Neural cell (in vitro differentiated cells): ENCODE measurements around the gene ASB18. TPM values are rescaled to one million over a fixed set of nuclear protein-coding genes. Genes with fewer than 3 reads are reported as not detected.

Source experiments
- H2AFZ ChIP-seq: fragments of 200-600, 300-800 bp; sonication (generic), shearing (Covaris generic); 2 replicates; pipeline ENCODE4 v1.6.0; 2014; ENCODE audit warnings: low read depth, mild to moderate bottlenecking, antibody characterized with exemption, low read length, moderate library complexity
- H3F3A ChIP-seq: fragments of 200-600 bp; shearing (Covaris generic); 2 replicates; pipeline ENCODE4 v1.6.1; 2016; ENCODE audit warnings: mild to moderate bottlenecking, moderate library complexity, mixed read lengths, antibody characterized with exemption, low read length; ENCODE audit not compliant: insufficient read depth, poor library complexity, severe bottlenecking
- H3K27ac ChIP-seq: fragments of 200-600, 300-800 bp; sonication (generic), shearing (Covaris generic); 2 replicates; pipeline ENCODE4 v1.5.1; 2014; ENCODE audit warnings: mild to moderate bottlenecking, low read length, moderate library complexity
- H3K27me3 ChIP-seq: fragments of 300-800, 200-600 bp; sonication (generic), shearing (Covaris generic); 2 replicates; pipeline ENCODE4 v1.6.0; 2014; ENCODE audit warnings: mild to moderate bottlenecking, low read depth, low read length, moderate library complexity; ENCODE audit not compliant: insufficient read depth
- H3K36me3 ChIP-seq: fragments of 300-800, 200-600 bp; sonication (generic), shearing (Covaris generic); 2 replicates; pipeline ENCODE4 v1.5.1; 2014; ENCODE audit warnings: mild to moderate bottlenecking, antibody characterized with exemption, low read length, moderate library complexity; ENCODE audit not compliant: insufficient read depth
- H3K4me2 ChIP-seq: fragments of 300-800, 200-600 bp; sonication (generic), shearing (Covaris generic); 2 replicates; pipeline ENCODE4 v1.6.0; 2014; ENCODE audit warnings: mild to moderate bottlenecking, low read length
- H3K4me3 ChIP-seq: fragments of 300-800, 200-600 bp; sonication (generic), shearing (Covaris generic); 2 replicates; pipeline ENCODE4 v1.5.1; 2014; ENCODE audit warnings: mild to moderate bottlenecking, low read length, moderate library complexity
- H3K79me2 ChIP-seq: fragments of 200-600 bp; shearing (Covaris generic); replicated peaks from 2 replicates; pipeline ENCODE4 v1.6.0; 2014; ENCODE audit warnings: mild to moderate bottlenecking, low read length, moderate library complexity; ENCODE audit not compliant: insufficient read depth
- H3K9ac ChIP-seq: fragments of 300-800, 200-600 bp; sonication (generic), shearing (Covaris generic); 2 replicates; pipeline ENCODE4 v1.6.1; 2016; ENCODE audit warnings: mild to moderate bottlenecking, low read length, mixed read lengths
- H3K9me2 ChIP-seq: fragments of 200-600 bp; shearing (Covaris generic); 2 replicates; pipeline ENCODE4 v1.6.1; 2016; ENCODE audit warnings: mild to moderate bottlenecking, low read length, mixed read lengths; ENCODE audit not compliant: insufficient read depth
- H3K9me3 ChIP-seq: fragments of 200-600, 300-800 bp; sonication (generic), shearing (Covaris generic); 2 replicates; pipeline ENCODE4 v1.6.1; 2016; ENCODE audit warnings: mild to moderate bottlenecking, mixed run types, low read length, moderate library complexity, mixed read lengths
- H4K20me1 ChIP-seq: fragments of 200-600 bp; shearing (Covaris generic); 2 replicates; pipeline ENCODE4 v1.6.1; 2016; ENCODE audit warnings: mild to moderate bottlenecking, mixed run types; ENCODE audit not compliant: insufficient read depth
- CTCF ChIP-seq: fragments of 450-650 bp; IDR thresholded peaks from 2 replicates; pipeline ENCODE4 v1.5.1; 2014; ENCODE audit warnings: antibody characterized with exemption, mild to moderate bottlenecking, moderate library complexity; ENCODE audit not compliant: poor library complexity, severe bottlenecking
- EP300 ChIP-seq: fragments of 450-650 bp; conservative IDR thresholded peaks from 2 replicates; pipeline ENCODE4 v1.6.1; 2014; ENCODE audit warnings: antibody characterized with exemption, mild to moderate bottlenecking, moderate library complexity; ENCODE audit not compliant: poor library complexity, severe bottlenecking
- EZH2 ChIP-seq: fragments of 200-600, 300-800 bp; shearing (Covaris generic), sonication (generic); IDR thresholded peaks from 2 replicates; pipeline ENCODE4 v1.6.1; 2014; ENCODE audit warnings: antibody characterized with exemption, low read length, borderline replicate concordance, mild to moderate bottlenecking; ENCODE audit not compliant: insufficient read depth, poor library complexity, severe bottlenecking
- MXI1 ChIP-seq: fragments of 450-650 bp; conservative IDR thresholded peaks from 2 replicates; pipeline ENCODE4 v1.6.1; 2014; ENCODE audit warnings: antibody characterized with exemption, mild to moderate bottlenecking; ENCODE audit not compliant: poor library complexity, severe bottlenecking
- POLR2AphosphoS5 ChIP-seq: IDR thresholded peaks from 2 replicates; pipeline ENCODE4 v1.6.1; 2012
- RAD21 ChIP-seq: fragments of 450-650 bp; conservative IDR thresholded peaks from 2 replicates; pipeline ENCODE4 v1.6.1; 2014; ENCODE audit warnings: antibody characterized with exemption, mild to moderate bottlenecking, moderate library complexity
- REST ChIP-seq: IDR thresholded peaks from 2 replicates; pipeline ENCODE4 v1.6.1; 2012; ENCODE audit warnings: borderline replicate concordance
- SMC3 ChIP-seq: fragments of 450-650 bp; conservative IDR thresholded peaks from 2 replicates; pipeline ENCODE4 v1.6.1; 2014; ENCODE audit warnings: antibody characterized with exemption, mild to moderate bottlenecking, moderate library complexity; ENCODE audit not compliant: poor library complexity
- TAF1 ChIP-seq: IDR thresholded peaks from 2 replicates; pipeline ENCODE4 v1.6.1; 2012; ENCODE audit warnings: low read depth
- polyA plus RNA-seq: library from polyadenylated mRNA; depleted of rRNA; stranded (reverse); fragments of >200 nt; gene quantifications from 2 replicates; pipeline ENCODE4 v1.2.3, GENCODE V29; 2014

The ASB18 gene
- polyA plus RNA-seq, 1 donor from 2014 or later: not detected

DNA sequence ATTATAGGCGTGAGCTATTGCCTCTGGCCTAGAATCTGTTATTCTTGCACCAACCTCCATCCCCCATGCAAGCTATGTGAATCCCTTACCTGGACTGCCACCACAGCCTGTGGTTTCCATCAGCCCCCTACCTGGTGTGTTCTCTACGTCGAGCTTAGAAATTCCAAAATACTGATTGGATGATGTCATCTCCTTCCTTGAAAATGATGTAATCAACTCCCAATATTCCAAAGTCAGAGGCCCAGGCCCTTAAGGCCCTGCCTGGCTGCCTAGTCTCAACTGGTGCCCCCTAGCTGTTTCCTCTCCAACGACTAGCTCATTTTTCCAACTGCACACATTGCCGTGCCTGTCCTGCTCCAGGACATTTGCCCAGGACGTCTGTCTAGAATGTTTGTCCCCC, 54.7 kb downstream of the ASB18 start:
- Histone ChIP-seq H3K9ac (no peak overlapping the region), H3F3A (no peaks in the 10 kb centered on the region), H3K4me2 (no peak overlapping the region), H3K9me3 (peaks cover 6% of the 10 kb centered on the region), H3K79me2 (no peaks in the 10 kb centered on the region), H3K27ac (no peak overlapping the region), H3K36me3 (no peaks in the 10 kb centered on the region), H3K27me3 (no peaks in the 10 kb centered on the region), H4K20me1 (no peaks in the 10 kb centered on the region), H2AFZ (no peak overlapping the region), H3K4me3 (no peak overlapping the region), H3K9me2 (no peaks in the 10 kb centered on the region)
- TF ChIP-seq EZH2 (no peak), POLR2AphosphoS5 (no peak), REST (no peak), CTCF (peak; percentile 21), TAF1 (no peak)

- H4K20me1 ChIP-seq: no peaks in the 10 kb centered on the region
- H3K79me2 ChIP-seq: no peaks in the 10 kb centered on the region
- H3K9me2 ChIP-seq: no peaks in the 10 kb centered on the region
- H3K4me3 ChIP-seq: peak overlapping the region; percentile 45
- H3K27me3 ChIP-seq: no peaks in the 10 kb centered on the region
- H3K9me3 ChIP-seq: peaks cover 6% of the 10 kb centered on the region
- no peaks in the 10 kb centered on the region for H3F3A ChIP-seq
- H2AFZ ChIP-seq: no peak overlapping the region
- no peak overlapping the region for H3K9ac ChIP-seq
- no peak for TF ChIP-seq SMC3
- H3K4me2 ChIP-seq: no peak overlapping the region
- H3K36me3 ChIP-seq: no peaks in the 10 kb centered on the region
- H3K27ac ChIP-seq: peak overlapping the region; percentile 12
These were observed 55.9 kb downstream of the ASB18 start for GRCh38 chr2:236208019-236208926.

- H4K20me1 ChIP-seq: no peaks in the 10 kb centered on the region
- no peak overlapping the region for H2AFZ ChIP-seq
- H3F3A ChIP-seq: no peaks in the 10 kb centered on the region
- no peaks in the 10 kb centered on the region for H3K9me2 ChIP-seq
- H3K36me3 ChIP-seq: no peaks in the 10 kb centered on the region
- H3K79me2 ChIP-seq: no peaks in the 10 kb centered on the region
- peaks cover 6% of the 10 kb centered on the region for H3K9me3 ChIP-seq
- H3K27ac ChIP-seq: no peak overlapping the region
- no peak overlapping the region for H3K4me3 ChIP-seq
- no peaks in the 10 kb centered on the region for H3K27me3 ChIP-seq
- H3K9ac ChIP-seq: no peak overlapping the region
- no peak overlapping the region for H3K4me2 ChIP-seq
- TF ChIP-seq MXI1 (no peak), REST (no peak), RAD21 (no peak), EZH2 (no peak), SMC3 (no peak), CTCF (no peak), POLR2AphosphoS5 (no peak), TAF1 (no peak), EP300 (no peak)
These were observed 56.7 kb downstream of the ASB18 start for GRCh38 chr2:236207472-236207871.
